Stomach (tissue), 4 donors: Measurements from ENCODE around the gene ADH4.

Source experiments
- POLR2A ChIP-seq, 4 donors: fragments of 450-650 bp; IDR thresholded peaks; one replicate each; pipeline ENCODE4 v1.6.1; 2016; ENCODE audit warnings: antibody characterized with exemption in 4 of 4, control low read depth in 2 of 4, mild to moderate bottlenecking in 1 of 4, moderate library complexity in 1 of 4
- POLR2AphosphoS5 ChIP-seq, 3 donors: sonication (generic); formaldehyde crosslinking; IDR thresholded peaks; one replicate each; pipeline ENCODE4 v1.6.1; 2016; ENCODE audit warnings: antibody characterized with exemption in 3 of 3
- TF ChIP-seq, protein P1 (sequence below), 7 experiments: fragments of 450-650 bp in 4 of 7; fragments of 200-600 bp in 3 of 7; sonication (generic) in 3 of 7; IDR thresholded peaks; one replicate each; pipeline ENCODE4 v1.5.1; 2016 to 2019; ENCODE audit warnings: antibody characterized with exemption in 7 of 7, control low read depth in 2 of 7, mild to moderate bottlenecking in 1 of 7

DNA sequence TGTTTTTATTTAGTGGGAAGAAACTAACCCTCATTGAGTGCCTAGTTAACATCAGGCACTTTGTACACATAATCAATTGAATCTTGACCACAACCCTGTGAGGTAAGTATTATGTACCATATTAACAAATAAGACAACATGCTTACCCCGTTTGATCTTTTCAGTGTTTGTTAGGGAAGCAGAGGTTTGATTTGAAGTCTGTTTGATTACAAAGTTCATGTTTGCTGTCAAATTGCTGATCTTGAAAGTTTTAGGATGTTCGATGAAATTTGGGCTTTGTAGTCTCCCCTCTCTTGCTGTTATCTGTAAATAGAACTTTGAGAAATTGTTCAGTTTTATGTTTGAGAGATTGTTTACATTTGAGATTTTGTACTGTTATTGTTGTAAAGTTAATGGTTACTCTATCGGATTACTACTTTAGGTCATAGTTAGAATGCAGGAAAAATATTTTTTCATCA, 13.4 kb upstream of the ADH4 start:
- TF ChIP-seq, protein P1, sequence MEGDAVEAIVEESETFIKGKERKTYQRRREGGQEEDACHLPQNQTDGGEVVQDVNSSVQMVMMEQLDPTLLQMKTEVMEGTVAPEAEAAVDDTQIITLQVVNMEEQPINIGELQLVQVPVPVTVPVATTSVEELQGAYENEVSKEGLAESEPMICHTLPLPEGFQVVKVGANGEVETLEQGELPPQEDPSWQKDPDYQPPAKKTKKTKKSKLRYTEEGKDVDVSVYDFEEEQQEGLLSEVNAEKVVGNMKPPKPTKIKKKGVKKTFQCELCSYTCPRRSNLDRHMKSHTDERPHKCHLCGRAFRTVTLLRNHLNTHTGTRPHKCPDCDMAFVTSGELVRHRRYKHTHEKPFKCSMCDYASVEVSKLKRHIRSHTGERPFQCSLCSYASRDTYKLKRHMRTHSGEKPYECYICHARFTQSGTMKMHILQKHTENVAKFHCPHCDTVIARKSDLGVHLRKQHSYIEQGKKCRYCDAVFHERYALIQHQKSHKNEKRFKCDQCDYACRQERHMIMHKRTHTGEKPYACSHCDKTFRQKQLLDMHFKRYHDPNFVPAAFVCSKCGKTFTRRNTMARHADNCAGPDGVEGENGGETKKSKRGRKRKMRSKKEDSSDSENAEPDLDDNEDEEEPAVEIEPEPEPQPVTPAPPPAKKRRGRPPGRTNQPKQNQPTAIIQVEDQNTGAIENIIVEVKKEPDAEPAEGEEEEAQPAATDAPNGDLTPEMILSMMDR (IDR thresholded peaks at IDR 0.05): no peak
- TF ChIP-seq POLR2A (IDR thresholded peaks at IDR 0.05) (no peak), POLR2AphosphoS5 (IDR thresholded peaks at IDR 0.05) (peak in 1 of 3 donors; percentile 11)
